Ovary (tissue), 3 donors: ENCODE data around the gene CRISP3.
"Not testable (repeated sequence)": the region's sequence is repeated elsewhere in the genome, so short reads cannot be mapped to it uniquely, and the experiment has no call there.

Source experiments
- POLR2A ChIP-seq: fragments of 450-650 bp; IDR thresholded peaks from one replicate; pipeline ENCODE4 v1.6.1; 2017; ENCODE audit warnings: antibody characterized with exemption, mild to moderate bottlenecking, moderate library complexity
- TF ChIP-seq, protein P1 (sequence below), 3 donors: fragments of 450-650 bp in 2 of 3; fragments of 200-600 bp in 1 of 3; IDR thresholded peaks; one replicate each; pipeline versions ENCODE4 v1.5.1 to v1.8.0; 2016 to 2022; ENCODE audit warnings: antibody characterized with exemption in 3 of 3, mild to moderate bottlenecking in 1 of 3
- donor health status: DM: no; HTN: no; CAD: no.

DNA sequence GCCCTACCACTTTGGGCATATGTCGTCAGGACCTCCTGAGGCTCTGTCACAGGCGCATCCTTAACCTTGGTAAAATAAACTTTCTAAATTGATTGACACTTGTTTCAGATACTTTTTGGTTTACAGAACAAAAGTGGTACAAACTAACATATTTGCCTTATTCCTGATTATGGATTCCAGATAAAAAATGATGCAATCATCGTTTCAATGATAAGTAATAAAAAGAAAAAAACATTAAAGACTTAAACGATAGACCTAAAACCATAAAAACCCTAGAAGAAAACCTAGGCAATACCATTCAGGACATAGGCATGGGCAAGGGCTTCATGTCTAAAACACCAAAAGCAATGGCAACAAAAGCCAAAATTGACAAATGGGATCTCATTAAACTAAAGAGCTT lies 20.3 kb downstream of the CRISP3 start:
- TF ChIP-seq, protein P1, sequence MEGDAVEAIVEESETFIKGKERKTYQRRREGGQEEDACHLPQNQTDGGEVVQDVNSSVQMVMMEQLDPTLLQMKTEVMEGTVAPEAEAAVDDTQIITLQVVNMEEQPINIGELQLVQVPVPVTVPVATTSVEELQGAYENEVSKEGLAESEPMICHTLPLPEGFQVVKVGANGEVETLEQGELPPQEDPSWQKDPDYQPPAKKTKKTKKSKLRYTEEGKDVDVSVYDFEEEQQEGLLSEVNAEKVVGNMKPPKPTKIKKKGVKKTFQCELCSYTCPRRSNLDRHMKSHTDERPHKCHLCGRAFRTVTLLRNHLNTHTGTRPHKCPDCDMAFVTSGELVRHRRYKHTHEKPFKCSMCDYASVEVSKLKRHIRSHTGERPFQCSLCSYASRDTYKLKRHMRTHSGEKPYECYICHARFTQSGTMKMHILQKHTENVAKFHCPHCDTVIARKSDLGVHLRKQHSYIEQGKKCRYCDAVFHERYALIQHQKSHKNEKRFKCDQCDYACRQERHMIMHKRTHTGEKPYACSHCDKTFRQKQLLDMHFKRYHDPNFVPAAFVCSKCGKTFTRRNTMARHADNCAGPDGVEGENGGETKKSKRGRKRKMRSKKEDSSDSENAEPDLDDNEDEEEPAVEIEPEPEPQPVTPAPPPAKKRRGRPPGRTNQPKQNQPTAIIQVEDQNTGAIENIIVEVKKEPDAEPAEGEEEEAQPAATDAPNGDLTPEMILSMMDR (IDR thresholded peaks at IDR 0.05), result not testable (repeated sequence)
- TF ChIP-seq POLR2A, result not testable (repeated sequence)
